HepG2 (cell line): Measurements from ENCODE around the gene SELENOH. TPM values are rescaled to one million over a fixed set of nuclear protein-coding genes. Genes with fewer than 3 reads are reported as not detected.

Source experiments
- DR1 ChIP-seq: sonication (generic); formaldehyde crosslinking; IDR thresholded peaks from 2 replicates; pipeline ENCODE4 v1.8.0; 2021; ENCODE audit warnings: mild to moderate bottlenecking, missing genetic modification reagents, inconsistent platforms
- ELF3 ChIP-seq: IDR thresholded peaks from 2 replicates; pipeline ENCODE4 v1.6.1; 2016; ENCODE audit warnings: missing genetic modification reagents, missing compliant biosample characterization
- FOXK1 ChIP-seq: sonication (generic); formaldehyde crosslinking; IDR thresholded peaks from 2 replicates; pipeline ENCODE4 v1.4.0; 2020; ENCODE audit warnings: low read depth, missing genetic modification reagents, borderline replicate concordance
- SIX1 ChIP-seq: sonication (generic); formaldehyde crosslinking; IDR thresholded peaks from 2 replicates; pipeline ENCODE4 v1.4.0; 2020; ENCODE audit warnings: missing genetic modification reagents, borderline replicate concordance
- ZNF12 ChIP-seq: sonication (generic); formaldehyde crosslinking; IDR thresholded peaks from 2 replicates; pipeline ENCODE4 v1.5.0; 2020; ENCODE audit warnings: missing genetic modification reagents
- ZNF121 ChIP-seq: sonication (generic); formaldehyde crosslinking; IDR thresholded peaks from 2 replicates; pipeline ENCODE4 v1.5.0; 2020; ENCODE audit warnings: mild to moderate bottlenecking, missing genetic modification reagents
- ZNF614 ChIP-seq: IDR thresholded peaks from 2 replicates; pipeline ENCODE4 v1.6.1; 2018; ENCODE audit warnings: missing biosample characterization, missing genetic modification reagents, inconsistent platforms, borderline replicate concordance
- polyA plus RNA-seq, 8 experiments: library from polyadenylated mRNA; depleted of rRNA in 3 of 8; stranded (reverse) in 7 of 8; unstranded in 1 of 8; fragments of >200 nt; fragmentation: Illumina TruSeq in 4 of 8; extraction: Trizol in 4 of 8; gene quantifications; 2 replicates each; pipeline versions ENCODE4 v1.2.1 to v1.2.3, GENCODE V29; 2011 to 2016; ENCODE audit warnings: low read depth in 4 of 8, missing spikeins in 1 of 8, mixed read lengths in 1 of 8; ENCODE audit not compliant: insufficient read depth in 1 of 8
- total RNA-seq, 5 experiments: library from RNA; depleted of rRNA; stranded (reverse); fragments of >200 nt; fragmentation: Illumina TruSeq; extraction: Trizol; gene quantifications; 2 replicates each; pipeline ENCODE4 v1.2.3, GENCODE V29; 2016; ENCODE audit warnings: low read depth in 1 of 5
- TF ChIP-seq, protein P1 (sequence below): sonication (generic); formaldehyde crosslinking; IDR thresholded peaks from 2 replicates; pipeline ENCODE4 v1.4.0; 2020; ENCODE audit warnings: missing genetic modification reagents, borderline replicate concordance
- TF ChIP-seq, protein P2 (sequence below): sonication (generic); formaldehyde crosslinking; IDR thresholded peaks from 2 replicates; pipeline ENCODE4 v1.4.0; 2020; ENCODE audit warnings: missing genetic modification reagents
- TF ChIP-seq, protein P3 (sequence below): sonication (generic); formaldehyde crosslinking; IDR thresholded peaks from 2 replicates; pipeline ENCODE4 v1.4.0; 2020; ENCODE audit warnings: mild to moderate bottlenecking, missing genetic modification reagents
- TF ChIP-seq, protein P4 (sequence below): IDR thresholded peaks from 2 replicates; pipeline ENCODE4 v1.6.1; 2012; ENCODE audit warnings: low read length, improper control_type of control experiment
- TF ChIP-seq, protein P5 (sequence below): sonication (generic); formaldehyde crosslinking; IDR thresholded peaks from 2 replicates; pipeline ENCODE4 v1.5.0; 2020; ENCODE audit warnings: mild to moderate bottlenecking, missing genetic modification reagents, borderline replicate concordance

The SELENOH gene
- total and polyA plus RNA-seq, 2 of the 13 experiments (the other 11 are each of a cell fraction or from before 2014, with no cell fraction given) = 27.2 to 77.4 TPM

DNA sequence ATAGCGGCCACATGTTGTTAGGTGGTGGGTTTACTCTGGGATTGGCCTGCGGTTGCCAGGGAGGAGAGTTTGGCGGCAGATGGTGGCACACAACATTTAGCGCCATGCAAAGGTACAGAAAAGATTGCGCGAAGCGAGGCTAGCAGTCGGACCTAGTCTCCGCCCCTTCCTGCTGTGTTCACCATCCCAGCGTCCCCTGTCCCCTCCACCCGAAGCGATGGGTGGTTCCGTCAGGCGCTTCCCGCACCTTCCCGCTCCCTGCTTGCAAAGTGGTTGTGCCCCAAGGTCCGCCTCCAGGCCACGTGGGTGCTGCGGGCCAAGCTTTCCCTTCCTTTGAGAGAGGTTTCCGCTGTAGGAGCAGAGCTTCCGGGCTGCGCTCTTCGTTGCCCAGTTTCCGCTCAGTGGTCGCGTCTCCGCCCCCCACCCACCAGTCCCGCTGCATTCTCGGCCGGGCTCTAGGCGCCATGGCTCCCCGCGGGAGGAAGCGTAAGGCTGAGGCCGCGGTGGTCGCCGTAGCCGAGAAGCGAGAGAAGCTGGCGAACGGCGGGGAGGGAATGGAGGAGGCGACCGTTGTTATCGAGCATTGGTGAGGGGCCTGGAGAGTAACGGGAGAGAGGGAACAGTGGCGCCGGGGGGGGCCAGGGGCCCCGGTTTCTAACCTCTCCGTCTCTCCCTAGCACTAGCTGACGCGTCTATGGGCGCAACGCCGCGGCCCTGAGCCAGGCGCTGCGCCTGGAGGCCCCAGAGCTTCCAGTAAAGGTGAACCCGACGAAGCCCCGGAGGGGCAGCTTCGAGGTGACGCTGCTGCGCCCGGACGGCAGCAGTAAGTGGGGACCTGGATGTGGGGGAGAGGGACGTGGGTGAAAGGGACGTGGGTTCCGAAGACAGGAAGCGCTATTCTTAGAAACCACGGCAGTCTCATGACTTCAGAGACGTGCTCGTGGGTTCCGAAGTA lies at the start of gene SELENOH (continued):
- TF ChIP-seq, protein P1, sequence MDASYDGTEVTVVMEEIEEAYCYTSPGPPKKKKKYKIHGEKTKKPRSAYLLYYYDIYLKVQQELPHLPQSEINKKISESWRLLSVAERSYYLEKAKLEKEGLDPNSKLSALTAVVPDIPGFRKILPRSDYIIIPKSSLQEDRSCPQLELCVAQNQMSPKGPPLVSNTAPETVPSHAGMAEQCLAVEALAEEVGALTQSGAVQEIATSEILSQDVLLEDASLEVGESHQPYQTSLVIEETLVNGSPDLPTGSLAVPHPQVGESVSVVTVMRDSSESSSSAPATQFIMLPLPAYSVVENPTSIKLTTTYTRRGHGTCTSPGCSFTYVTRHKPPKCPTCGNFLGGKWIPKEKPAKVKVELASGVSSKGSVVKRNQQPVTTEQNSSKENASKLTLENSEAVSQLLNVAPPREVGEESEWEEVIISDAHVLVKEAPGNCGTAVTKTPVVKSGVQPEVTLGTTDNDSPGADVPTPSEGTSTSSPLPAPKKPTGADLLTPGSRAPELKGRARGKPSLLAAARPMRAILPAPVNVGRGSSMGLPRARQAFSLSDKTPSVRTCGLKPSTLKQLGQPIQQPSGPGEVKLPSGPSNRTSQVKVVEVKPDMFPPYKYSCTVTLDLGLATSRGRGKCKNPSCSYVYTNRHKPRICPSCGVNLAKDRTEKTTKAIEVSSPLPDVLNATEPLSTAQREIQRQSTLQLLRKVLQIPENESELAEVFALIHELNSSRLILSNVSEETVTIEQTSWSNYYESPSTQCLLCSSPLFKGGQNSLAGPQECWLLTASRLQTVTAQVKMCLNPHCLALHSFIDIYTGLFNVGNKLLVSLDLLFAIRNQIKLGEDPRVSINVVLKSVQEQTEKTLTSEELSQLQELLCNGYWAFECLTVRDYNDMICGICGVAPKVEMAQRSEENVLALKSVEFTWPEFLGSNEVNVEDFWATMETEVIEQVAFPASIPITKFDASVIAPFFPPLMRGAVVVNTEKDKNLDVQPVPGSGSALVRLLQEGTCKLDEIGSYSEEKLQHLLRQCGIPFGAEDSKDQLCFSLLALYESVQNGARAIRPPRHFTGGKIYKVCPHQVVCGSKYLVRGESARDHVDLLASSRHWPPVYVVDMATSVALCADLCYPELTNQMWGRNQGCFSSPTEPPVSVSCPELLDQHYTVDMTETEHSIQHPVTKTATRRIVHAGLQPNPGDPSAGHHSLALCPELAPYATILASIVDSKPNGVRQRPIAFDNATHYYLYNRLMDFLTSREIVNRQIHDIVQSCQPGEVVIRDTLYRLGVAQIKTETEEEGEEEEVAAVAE (CRISPR knock-in tag) = peak; percentile 66; the same call in 1 of the 2 replicates
- TF ChIP-seq ZNF614 = peak; percentile 65; the same call in 1 of the 2 replicates
- TF ChIP-seq, protein P2, sequence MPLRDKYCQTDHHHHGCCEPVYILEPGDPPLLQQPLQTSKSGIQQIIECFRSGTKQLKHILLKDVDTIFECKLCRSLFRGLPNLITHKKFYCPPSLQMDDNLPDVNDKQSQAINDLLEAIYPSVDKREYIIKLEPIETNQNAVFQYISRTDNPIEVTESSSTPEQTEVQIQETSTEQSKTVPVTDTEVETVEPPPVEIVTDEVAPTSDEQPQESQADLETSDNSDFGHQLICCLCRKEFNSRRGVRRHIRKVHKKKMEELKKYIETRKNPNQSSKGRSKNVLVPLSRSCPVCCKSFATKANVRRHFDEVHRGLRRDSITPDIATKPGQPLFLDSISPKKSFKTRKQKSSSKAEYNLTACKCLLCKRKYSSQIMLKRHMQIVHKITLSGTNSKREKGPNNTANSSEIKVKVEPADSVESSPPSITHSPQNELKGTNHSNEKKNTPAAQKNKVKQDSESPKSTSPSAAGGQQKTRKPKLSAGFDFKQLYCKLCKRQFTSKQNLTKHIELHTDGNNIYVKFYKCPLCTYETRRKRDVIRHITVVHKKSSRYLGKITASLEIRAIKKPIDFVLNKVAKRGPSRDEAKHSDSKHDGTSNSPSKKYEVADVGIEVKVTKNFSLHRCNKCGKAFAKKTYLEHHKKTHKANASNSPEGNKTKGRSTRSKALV (CRISPR knock-in tag) = no peak
- TF ChIP-seq ZNF121 (CRISPR knock-in tag) = peak; percentile 89
- TF ChIP-seq, protein P3, sequence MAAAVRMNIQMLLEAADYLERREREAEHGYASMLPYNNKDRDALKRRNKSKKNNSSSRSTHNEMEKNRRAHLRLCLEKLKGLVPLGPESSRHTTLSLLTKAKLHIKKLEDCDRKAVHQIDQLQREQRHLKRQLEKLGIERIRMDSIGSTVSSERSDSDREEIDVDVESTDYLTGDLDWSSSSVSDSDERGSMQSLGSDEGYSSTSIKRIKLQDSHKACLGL (CRISPR knock-in tag) = peak; percentile 62; the same call in 1 of the 2 replicates
- TF ChIP-seq, protein P4, sequence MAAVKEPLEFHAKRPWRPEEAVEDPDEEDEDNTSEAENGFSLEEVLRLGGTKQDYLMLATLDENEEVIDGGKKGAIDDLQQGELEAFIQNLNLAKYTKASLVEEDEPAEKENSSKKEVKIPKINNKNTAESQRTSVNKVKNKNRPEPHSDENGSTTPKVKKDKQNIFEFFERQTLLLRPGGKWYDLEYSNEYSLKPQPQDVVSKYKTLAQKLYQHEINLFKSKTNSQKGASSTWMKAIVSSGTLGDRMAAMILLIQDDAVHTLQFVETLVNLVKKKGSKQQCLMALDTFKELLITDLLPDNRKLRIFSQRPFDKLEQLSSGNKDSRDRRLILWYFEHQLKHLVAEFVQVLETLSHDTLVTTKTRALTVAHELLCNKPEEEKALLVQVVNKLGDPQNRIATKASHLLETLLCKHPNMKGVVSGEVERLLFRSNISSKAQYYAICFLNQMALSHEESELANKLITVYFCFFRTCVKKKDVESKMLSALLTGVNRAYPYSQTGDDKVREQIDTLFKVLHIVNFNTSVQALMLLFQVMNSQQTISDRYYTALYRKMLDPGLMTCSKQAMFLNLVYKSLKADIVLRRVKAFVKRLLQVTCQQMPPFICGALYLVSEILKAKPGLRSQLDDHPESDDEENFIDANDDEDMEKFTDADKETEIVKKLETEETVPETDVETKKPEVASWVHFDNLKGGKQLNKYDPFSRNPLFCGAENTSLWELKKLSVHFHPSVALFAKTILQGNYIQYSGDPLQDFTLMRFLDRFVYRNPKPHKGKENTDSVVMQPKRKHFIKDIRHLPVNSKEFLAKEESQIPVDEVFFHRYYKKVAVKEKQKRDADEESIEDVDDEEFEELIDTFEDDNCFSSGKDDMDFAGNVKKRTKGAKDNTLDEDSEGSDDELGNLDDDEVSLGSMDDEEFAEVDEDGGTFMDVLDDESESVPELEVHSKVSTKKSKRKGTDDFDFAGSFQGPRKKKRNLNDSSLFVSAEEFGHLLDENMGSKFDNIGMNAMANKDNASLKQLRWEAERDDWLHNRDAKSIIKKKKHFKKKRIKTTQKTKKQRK = no peak
- TF ChIP-seq DR1 (CRISPR knock-in tag) = peak; percentile 68
- TF ChIP-seq ZNF12 (CRISPR knock-in tag) = no peak
- TF ChIP-seq, protein P5, sequence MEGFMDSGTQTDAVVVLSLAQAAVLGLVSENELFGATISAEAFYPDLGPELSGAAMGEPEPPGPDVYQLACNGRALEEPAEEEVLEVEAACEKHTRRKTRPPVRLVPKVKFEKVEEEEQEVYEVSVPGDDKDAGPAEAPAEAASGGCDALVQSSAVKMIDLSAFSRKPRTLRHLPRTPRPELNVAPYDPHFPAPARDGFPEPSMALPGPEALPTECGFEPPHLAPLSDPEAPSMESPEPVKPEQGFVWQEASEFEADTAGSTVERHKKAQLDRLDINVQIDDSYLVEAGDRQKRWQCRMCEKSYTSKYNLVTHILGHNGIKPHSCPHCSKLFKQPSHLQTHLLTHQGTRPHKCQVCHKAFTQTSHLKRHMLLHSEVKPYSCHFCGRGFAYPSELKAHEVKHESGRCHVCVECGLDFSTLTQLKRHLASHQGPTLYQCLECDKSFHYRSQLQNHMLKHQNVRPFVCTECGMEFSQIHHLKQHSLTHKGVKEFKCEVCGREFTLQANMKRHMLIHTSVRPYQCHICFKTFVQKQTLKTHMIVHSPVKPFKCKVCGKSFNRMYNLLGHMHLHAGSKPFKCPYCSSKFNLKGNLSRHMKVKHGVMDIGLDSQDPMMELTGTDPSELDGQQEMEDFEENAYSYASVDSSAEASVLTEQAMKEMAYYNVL = peak; percentile 27; the same call in 1 of the 2 replicates
- peak; percentile 74 for TF ChIP-seq ELF3 (CRISPR knock-in tag)
- peak; percentile 58; the same call in 1 of the 2 replicates for TF ChIP-seq FOXK1
- 0 out of 2 replicates have a peak, but pooled peaks have one; percentile 6 for TF ChIP-seq SIX1
